HCT116 (cell line): ENCODE data around the gene ORAI2. TPM values are rescaled to one million over a fixed set of nuclear protein-coding genes. Genes with fewer than 3 reads are reported as not detected.

Source experiments
- ATAC-seq: fragments of 200-7000 bp; cut with Tn5 transposase; 2 replicates; pipeline ENCODE4 v1.9.1; 2020; ENCODE audit warnings: mild to moderate bottlenecking, moderate library complexity
- BruUV-seq: library from RNA; stranded (reverse); fragments of 400-500 nt; replicated peaks from 2 replicates; lab custom pipeline; 2021; lab: Mats Ljungman, UMichigan
- CTCF ChIA-PET: fragments of 300-600 bp; sonication (Branson Sonifier 250); formaldehyde crosslinking; loops from one replicate; lab custom pipeline; 2021; ENCODE audit warnings: antibody characterized with exemption; lab: Charles Lee
- POLR2A ChIA-PET: fragments of 300-600, 350-600 bp; sonication (Branson Sonifier 250); formaldehyde crosslinking; loops from one replicate; lab custom pipeline; 2021; ENCODE audit warnings: antibody characterized with exemption; lab: Charles Lee
- RAD21 ChIA-PET, 2 experiments: fragments of 300-600 bp; sonication (Branson Sonifier 250); formaldehyde crosslinking; loops; one replicate each; lab custom pipeline; 2023; ENCODE audit warnings: low total read pairs in 2 of 2; ENCODE audit not compliant: uncharacterized antibody in 2 of 2, unreplicated experiment in 2 of 2, low non-redundant PET in 1 of 2; lab: Charles Lee
- DNase-seq: peaks from one replicate; pipeline ENCODE4 v3.0.0-alpha.2; 2010; ENCODE audit warnings: low read depth, low spot score
- H2AFZ ChIP-seq: fragments of 200-600 bp; shearing (Covaris generic), sonication (generic); 2 replicates; pipeline ENCODE4 v1.6.1; 2017; ENCODE audit warnings: low read depth, mixed run types, mixed read lengths, antibody characterized with exemption, low read length; ENCODE audit not compliant: poor library complexity, severe bottlenecking
- H3K27ac ChIP-seq: 2 replicates; pipeline ENCODE4 v1.5.1; 2012; ENCODE audit warnings: low read depth, low read length
- H3K27me3 ChIP-seq: fragments of 200-600 bp; sonication (generic); 2 replicates; pipeline ENCODE4 v1.6.1; 2016; ENCODE audit warnings: mixed run types, low read length, mixed read lengths; ENCODE audit not compliant: insufficient read depth
- H3K36me3 ChIP-seq, 2 experiments: fragments of 200-500 bp in 1 of 2; fragments of 200-600 bp in 1 of 2; sonication (Bioruptor generic) in 1 of 2; sonication (generic) in 1 of 2; 2 replicates each; pipeline versions ENCODE4 v1.5.1 to v1.6.1; 2014 to 2016; ENCODE audit warnings: low read length in 2 of 2, inconsistent platforms in 1 of 2, mixed read lengths in 1 of 2, mixed run types in 1 of 2; ENCODE audit not compliant: insufficient read depth in 2 of 2, control insufficient read depth in 1 of 2
- H3K4me1 ChIP-seq, 2 experiments: fragments of 200-600 bp in 1 of 2; sonication (generic) in 1 of 2; 2 replicates each; pipeline versions ENCODE4 v1.5.1 to v1.6.1; 2012 to 2017; ENCODE audit warnings: low read length in 2 of 2, inconsistent platforms in 1 of 2, mild to moderate bottlenecking in 1 of 2, mixed read lengths in 1 of 2, mixed run types in 1 of 2, moderate library complexity in 1 of 2; ENCODE audit not compliant: insufficient read depth in 2 of 2, control insufficient read depth in 1 of 2
- H3K4me2 ChIP-seq: fragments of 200-600 bp; sonication (generic); 2 replicates; pipeline ENCODE4 v1.6.1; 2017; ENCODE audit warnings: mixed run types, low read length, mixed read lengths
- H3K4me3 ChIP-seq, 2 experiments: fragments of 200-600 bp in 1 of 2; sonication (generic) in 1 of 2; replicated peaks in 1 of 2; 2 replicates each; pipeline ENCODE4 v1.5.1; 2011 to 2016; ENCODE audit warnings: low read length in 2 of 2, control low read depth in 1 of 2, low read depth in 1 of 2, mild to moderate bottlenecking in 1 of 2, mixed read lengths in 1 of 2, mixed run types in 1 of 2
- H3K79me2 ChIP-seq: fragments of 200-600 bp; sonication (generic); 2 replicates; pipeline ENCODE4 v1.6.1; 2017; ENCODE audit warnings: mild to moderate bottlenecking, mixed run types, low read length, moderate library complexity, mixed read lengths; ENCODE audit not compliant: insufficient read depth
- H3K9ac ChIP-seq: fragments of 200-600 bp; sonication (generic); 2 replicates; pipeline ENCODE4 v1.6.1; 2016; ENCODE audit warnings: low read length, mixed read lengths
- H3K9me2 ChIP-seq: fragments of 200-600 bp; sonication (generic), shearing (Covaris generic); 2 replicates; pipeline ENCODE4 v1.6.1; 2017; ENCODE audit warnings: mixed run types, mild to moderate bottlenecking, moderate library complexity; ENCODE audit not compliant: insufficient read depth
- H3K9me3 ChIP-seq, 2 experiments: fragments of 200-500 bp in 1 of 2; fragments of 200-600 bp in 1 of 2; sonication (Bioruptor generic) in 1 of 2; sonication (generic) in 1 of 2; 2 replicates each; pipeline ENCODE4 v1.6.1; 2014 to 2017; ENCODE audit warnings: low read length in 2 of 2, mixed read lengths in 2 of 2, inconsistent platforms in 1 of 2, low read depth in 1 of 2, mild to moderate bottlenecking in 1 of 2, mixed run types in 1 of 2, moderate library complexity in 1 of 2; ENCODE audit not compliant: control insufficient read depth in 1 of 2, insufficient read depth in 1 of 2
- H4K20me1 ChIP-seq: fragments of 200-600 bp; sonication (generic), shearing (Covaris generic); 2 replicates; pipeline ENCODE4 v1.6.1; 2017; ENCODE audit warnings: mixed run types, mild to moderate bottlenecking, moderate library complexity; ENCODE audit not compliant: insufficient read depth
- CTCF ChIP-seq, 3 experiments: fragments of 200-600 bp in 1 of 3; sonication (generic) in 1 of 3; IDR thresholded peaks in 2 of 3; conservative IDR thresholded peaks in 1 of 3; 2 replicates each; pipeline ENCODE4 v1.5.1; 2012 to 2017; ENCODE audit warnings: low read depth in 2 of 3, low read length in 2 of 3, antibody characterized with exemption in 1 of 3, borderline replicate concordance in 1 of 3, control low read depth in 1 of 3, mild to moderate bottlenecking in 1 of 3, mixed read lengths in 1 of 3, mixed run types in 1 of 3, moderate library complexity in 1 of 3; ENCODE audit not compliant: insufficient read depth in 1 of 3
- ELF1 ChIP-seq: IDR thresholded peaks from 2 replicates; pipeline ENCODE4 v1.6.1; 2012; ENCODE audit warnings: low read depth, borderline replicate concordance
- FOSL1 ChIP-seq: IDR thresholded peaks from 2 replicates; pipeline ENCODE4 v1.6.1; 2012; ENCODE audit warnings: low read depth
- JUND ChIP-seq: IDR thresholded peaks from 2 replicates; pipeline ENCODE4 v1.6.1; 2012
- MAX ChIP-seq: IDR thresholded peaks from 2 replicates; pipeline ENCODE4 v1.6.1; 2012
- ZNF274 ChIP-seq: fragments of 200-500 bp; sonication (Bioruptor generic); IDR thresholded peaks from 2 replicates; pipeline ENCODE4 v1.6.1; 2014; ENCODE audit warnings: mild to moderate bottlenecking, low read depth, low read length, inconsistent platforms
- intact Hi-C: fragments of 100-400 bp; cut with micrococcal nuclease; formaldehyde crosslinking; loops from 2 replicates; pipeline ENCODE4 v1.10.0; 2022
- total RNA-seq: library from RNA; stranded (reverse); gene quantifications from one replicate; pipeline ENCODE4 v1.2.1, GENCODE V29; 2021; ENCODE audit not compliant: unreplicated experiment

Gene ORAI2
- total RNA-seq, 1 experiment from 2014 or later, result 13.2 TPM

- Histone ChIP-seq H3K4me2 (0 out of 2 replicates have a peak overlapping the region, but pooled peaks have one; percentile 8), H3K4me1 (peaks cover 17 to 43% of the 10 kb centered on the region in 2 experiments), H3K9me2 (no peaks in the 10 kb centered on the region), H3K79me2 (no peaks in the 10 kb centered on the region; the same call in 1 of the 2 replicates), H3K27ac (peak overlapping the region; percentile 44; the same call in 1 of the 2 replicates), H2AFZ (no peak overlapping the region), H3K4me3 (no peak overlapping the region), H3K9ac (no peak overlapping the region), H3K27me3 (no peaks in the 10 kb centered on the region), H4K20me1 (no peaks in the 10 kb centered on the region), H3K36me3 (peaks cover 1 to 4% of the 10 kb centered on the region in 2 experiments; a peak in 2 of 4 replicates), H3K9me3 (no peaks in the 10 kb centered on the region)
- TF ChIP-seq CTCF (IDR thresholded peaks at IDR 0.05 in 2 of 3, conservative IDR thresholded peaks at IDR 0.05 in 1 of 3; ENCODE audit: borderline replicate concordance in 1 of 3, insufficient read depth in 1 of 3, low read depth in 2 of 3, low read length in 2 of 3), result no peak
- TF ChIP-seq ELF1, result no peak
- TF ChIP-seq JUND, result no peak
- TF ChIP-seq ZNF274, result no peak
- no peak for TF ChIP-seq FOSL1
- no peak for TF ChIP-seq MAX
- RAD21 ChIA-PET, result no interaction called here
- CTCF ChIA-PET, result no interaction called here
- BruUV-seq, result no TSS peak
- no peak for DNase-seq
- ATAC-seq, result no peak
- POLR2A ChIA-PET, result interaction anchor here (0.6 kb wide), 1 partner anchor 34 kb away, joined by 3 read pairs; no protein-coding TSS in a partner anchor
- intact Hi-C loops, result no loop called here
These were observed 1.6 kb upstream of the ORAI2 start for GRCh38 chr7:102431617-102432298.
